WTC11 (cell line): ENCODE results near the gene KRTAP1-4. TPM values are rescaled to one million over a fixed set of nuclear protein-coding genes. Genes with fewer than 3 reads are reported as not detected.

Source experiments
- ATAC-seq: fragments of 200-7000 bp; cut with Tn5 transposase; 2 replicates; pipeline ENCODE4 v1.10.0; 2021; ENCODE audit warnings: mild to moderate bottlenecking, moderate library complexity
- CTCF ChIA-PET: fragments of 300-600 bp; sonication (Branson Sonifier 250); formaldehyde crosslinking; loops from one replicate; lab custom pipeline; 2021; ENCODE audit warnings: antibody characterized with exemption; lab: Charles Lee
- POLR2A ChIA-PET: fragments of 350-600 bp; sonication (Branson Sonifier 250); formaldehyde crosslinking; loops from one replicate; lab custom pipeline; 2021; ENCODE audit warnings: antibody characterized with exemption; lab: Charles Lee
- DNase-seq: peaks from one replicate; pipeline ENCODE4 v3.0.0; 2021; ENCODE audit warnings: low spot score
- H3K27ac Mint-ChIP-seq: 2 replicates; pipeline ENCODE4 v1.8.0; 2021; ENCODE audit warnings: mixed read lengths
- H3K27me3 Mint-ChIP-seq: 2 replicates; pipeline ENCODE4 v1.8.0; 2021; ENCODE audit warnings: low read depth, mild to moderate bottlenecking, moderate library complexity, mixed read lengths
- H3K36me3 Mint-ChIP-seq: 2 replicates; pipeline ENCODE4 v1.8.0; 2021; ENCODE audit warnings: mixed read lengths
- H3K4me1 Mint-ChIP-seq: 2 replicates; pipeline ENCODE4 v1.8.0; 2022; ENCODE audit warnings: mixed read lengths
- H3K4me3 Mint-ChIP-seq: 2 replicates; pipeline ENCODE4 v1.8.0; 2021; ENCODE audit warnings: mild to moderate bottlenecking, moderate library complexity, mixed read lengths
- H3K9me3 Mint-ChIP-seq: 2 replicates; pipeline ENCODE4 v1.8.0; 2021; ENCODE audit warnings: mixed read lengths
- CREB1 ChIP-seq: sonication (generic); formaldehyde crosslinking; IDR thresholded peaks from 2 replicates; pipeline ENCODE4 v1.8.0; 2023; ENCODE audit warnings: mild to moderate bottlenecking, missing genetic modification reagents
- EMX1 ChIP-seq: fragments of 250-450 bp; sonication (Bioruptor Pico); IDR thresholded peaks from 2 replicates; pipeline ENCODE4 v1.8.0; 2021; ENCODE audit warnings: mild to moderate bottlenecking
- FOXP1 ChIP-seq: sonication (generic); formaldehyde crosslinking; IDR thresholded peaks from 2 replicates; pipeline ENCODE4 v1.8.0; 2022; ENCODE audit warnings: missing genetic modification reagents, mild to moderate bottlenecking, moderate library complexity, borderline replicate concordance
- NFATC4 ChIP-seq: fragments of 250-450 bp; sonication (Bioruptor Pico); IDR thresholded peaks from 2 replicates; pipeline ENCODE4 v1.9.0; 2021; ENCODE audit warnings: mild to moderate bottlenecking
- NR1H2 ChIP-seq: sonication (generic); formaldehyde crosslinking; IDR thresholded peaks from 2 replicates; pipeline ENCODE4 v1.9.0; 2021; ENCODE audit warnings: mild to moderate bottlenecking, moderate library complexity, missing genetic modification reagents
- ZNF121 ChIP-seq: sonication (generic); formaldehyde crosslinking; IDR thresholded peaks from 2 replicates; pipeline ENCODE4 v1.8.0; 2023; ENCODE audit warnings: missing genetic modification reagents
- ZNF232 ChIP-seq: sonication (generic); formaldehyde crosslinking; IDR thresholded peaks from 2 replicates; pipeline ENCODE4 v1.8.0; 2022; ENCODE audit warnings: mild to moderate bottlenecking, missing genetic modification reagents
- ZNF317 ChIP-seq: sonication (generic); formaldehyde crosslinking; IDR thresholded peaks from 2 replicates; pipeline ENCODE4 v1.8.1; 2023; ENCODE audit warnings: low read depth, mild to moderate bottlenecking, moderate library complexity, missing genetic modification reagents, borderline replicate concordance
- total RNA-seq: library from RNA; stranded (reverse); gene quantifications from 3 replicates; pipeline ENCODE4 v1.2.3, GENCODE V29; 2021
- TF ChIP-seq, protein P1 (sequence below): sonication (generic); formaldehyde crosslinking; IDR thresholded peaks from 2 replicates; pipeline ENCODE4 v1.8.0; 2023; ENCODE audit warnings: missing genetic modification reagents
- TF ChIP-seq, protein P2 (sequence below): sonication (generic); formaldehyde crosslinking; IDR thresholded peaks from 2 replicates; pipeline ENCODE4 v1.8.1; 2022; ENCODE audit warnings: low read depth, missing genetic modification reagents, borderline replicate concordance
- TF ChIP-seq, protein P3 (sequence below): sonication (generic); formaldehyde crosslinking; conservative IDR thresholded peaks from 2 replicates; pipeline ENCODE4 v1.8.1; 2023; ENCODE audit warnings: mild to moderate bottlenecking, low read depth, missing genetic modification reagents, moderate library complexity
- TF ChIP-seq, protein P4 (sequence below): sonication (generic); formaldehyde crosslinking; IDR thresholded peaks from 2 replicates; pipeline ENCODE4 v1.8.0; 2023; ENCODE audit warnings: missing genetic modification reagents, mild to moderate bottlenecking, borderline replicate concordance
- TF ChIP-seq, protein P5 (sequence below): sonication (generic); formaldehyde crosslinking; IDR thresholded peaks from 2 replicates; pipeline ENCODE4 v1.8.0; 2022; ENCODE audit warnings: mild to moderate bottlenecking, missing genetic modification reagents
- TF ChIP-seq, protein P6 (sequence below): fragments of 250-450 bp; sonication (Bioruptor Pico); IDR thresholded peaks from 2 replicates; pipeline ENCODE4 v1.8.0; 2021; ENCODE audit warnings: mild to moderate bottlenecking

Gene KRTAP1-4
- total RNA-seq, 1 experiment from 2014 or later = not detected

DNA sequence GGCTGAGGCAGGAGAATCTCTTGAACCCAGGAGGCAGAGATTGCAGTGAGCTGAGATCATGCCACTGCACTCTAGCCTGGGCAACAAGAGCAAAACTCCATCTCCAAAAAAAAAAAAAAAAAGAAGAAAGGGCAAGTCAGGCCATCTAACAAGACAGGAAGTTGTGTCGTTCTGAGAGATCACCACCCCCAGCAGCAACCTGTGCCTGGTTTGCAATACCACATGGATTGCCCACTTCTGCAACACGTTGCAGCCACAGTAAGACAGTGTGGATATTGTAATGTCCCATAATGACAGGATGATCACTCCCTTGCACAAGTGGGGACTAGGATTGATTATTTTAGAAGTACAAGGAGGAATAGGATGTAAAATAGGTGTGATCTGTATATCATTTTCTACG, 39.0 kb upstream of the KRTAP1-4 start:
- H3K4me1 Mint-ChIP-seq = peaks cover 4% of the 10 kb centered on the region; the same call in 1 of the 2 replicates
- ChIA-PET POLR2A (no interaction called here), CTCF (no interaction called here)
- TF ChIP-seq, protein P1, sequence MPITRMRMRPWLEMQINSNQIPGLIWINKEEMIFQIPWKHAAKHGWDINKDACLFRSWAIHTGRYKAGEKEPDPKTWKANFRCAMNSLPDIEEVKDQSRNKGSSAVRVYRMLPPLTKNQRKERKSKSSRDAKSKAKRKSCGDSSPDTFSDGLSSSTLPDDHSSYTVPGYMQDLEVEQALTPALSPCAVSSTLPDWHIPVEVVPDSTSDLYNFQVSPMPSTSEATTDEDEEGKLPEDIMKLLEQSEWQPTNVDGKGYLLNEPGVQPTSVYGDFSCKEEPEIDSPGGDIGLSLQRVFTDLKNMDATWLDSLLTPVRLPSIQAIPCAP (CRISPR knock-in tag) = no peak
- no peak for TF ChIP-seq NR1H2
- no peak for TF ChIP-seq FOXP1 (CRISPR knock-in tag)
- TF ChIP-seq ZNF121 (CRISPR knock-in tag) = no peak
- no peak for TF ChIP-seq CREB1 (CRISPR knock-in tag)
- TF ChIP-seq, protein P2, sequence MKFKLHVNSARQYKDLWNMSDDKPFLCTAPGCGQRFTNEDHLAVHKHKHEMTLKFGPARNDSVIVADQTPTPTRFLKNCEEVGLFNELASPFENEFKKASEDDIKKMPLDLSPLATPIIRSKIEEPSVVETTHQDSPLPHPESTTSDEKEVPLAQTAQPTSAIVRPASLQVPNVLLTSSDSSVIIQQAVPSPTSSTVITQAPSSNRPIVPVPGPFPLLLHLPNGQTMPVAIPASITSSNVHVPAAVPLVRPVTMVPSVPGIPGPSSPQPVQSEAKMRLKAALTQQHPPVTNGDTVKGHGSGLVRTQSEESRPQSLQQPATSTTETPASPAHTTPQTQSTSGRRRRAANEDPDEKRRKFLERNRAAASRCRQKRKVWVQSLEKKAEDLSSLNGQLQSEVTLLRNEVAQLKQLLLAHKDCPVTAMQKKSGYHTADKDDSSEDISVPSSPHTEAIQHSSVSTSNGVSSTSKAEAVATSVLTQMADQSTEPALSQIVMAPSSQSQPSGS (CRISPR knock-in tag) = no peak
- TF ChIP-seq, protein P3, sequence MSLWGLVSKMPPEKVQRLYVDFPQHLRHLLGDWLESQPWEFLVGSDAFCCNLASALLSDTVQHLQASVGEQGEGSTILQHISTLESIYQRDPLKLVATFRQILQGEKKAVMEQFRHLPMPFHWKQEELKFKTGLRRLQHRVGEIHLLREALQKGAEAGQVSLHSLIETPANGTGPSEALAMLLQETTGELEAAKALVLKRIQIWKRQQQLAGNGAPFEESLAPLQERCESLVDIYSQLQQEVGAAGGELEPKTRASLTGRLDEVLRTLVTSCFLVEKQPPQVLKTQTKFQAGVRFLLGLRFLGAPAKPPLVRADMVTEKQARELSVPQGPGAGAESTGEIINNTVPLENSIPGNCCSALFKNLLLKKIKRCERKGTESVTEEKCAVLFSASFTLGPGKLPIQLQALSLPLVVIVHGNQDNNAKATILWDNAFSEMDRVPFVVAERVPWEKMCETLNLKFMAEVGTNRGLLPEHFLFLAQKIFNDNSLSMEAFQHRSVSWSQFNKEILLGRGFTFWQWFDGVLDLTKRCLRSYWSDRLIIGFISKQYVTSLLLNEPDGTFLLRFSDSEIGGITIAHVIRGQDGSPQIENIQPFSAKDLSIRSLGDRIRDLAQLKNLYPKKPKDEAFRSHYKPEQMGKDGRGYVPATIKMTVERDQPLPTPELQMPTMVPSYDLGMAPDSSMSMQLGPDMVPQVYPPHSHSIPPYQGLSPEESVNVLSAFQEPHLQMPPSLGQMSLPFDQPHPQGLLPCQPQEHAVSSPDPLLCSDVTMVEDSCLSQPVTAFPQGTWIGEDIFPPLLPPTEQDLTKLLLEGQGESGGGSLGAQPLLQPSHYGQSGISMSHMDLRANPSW (CRISPR knock-in tag) = no peak
- TF ChIP-seq, protein P4, sequence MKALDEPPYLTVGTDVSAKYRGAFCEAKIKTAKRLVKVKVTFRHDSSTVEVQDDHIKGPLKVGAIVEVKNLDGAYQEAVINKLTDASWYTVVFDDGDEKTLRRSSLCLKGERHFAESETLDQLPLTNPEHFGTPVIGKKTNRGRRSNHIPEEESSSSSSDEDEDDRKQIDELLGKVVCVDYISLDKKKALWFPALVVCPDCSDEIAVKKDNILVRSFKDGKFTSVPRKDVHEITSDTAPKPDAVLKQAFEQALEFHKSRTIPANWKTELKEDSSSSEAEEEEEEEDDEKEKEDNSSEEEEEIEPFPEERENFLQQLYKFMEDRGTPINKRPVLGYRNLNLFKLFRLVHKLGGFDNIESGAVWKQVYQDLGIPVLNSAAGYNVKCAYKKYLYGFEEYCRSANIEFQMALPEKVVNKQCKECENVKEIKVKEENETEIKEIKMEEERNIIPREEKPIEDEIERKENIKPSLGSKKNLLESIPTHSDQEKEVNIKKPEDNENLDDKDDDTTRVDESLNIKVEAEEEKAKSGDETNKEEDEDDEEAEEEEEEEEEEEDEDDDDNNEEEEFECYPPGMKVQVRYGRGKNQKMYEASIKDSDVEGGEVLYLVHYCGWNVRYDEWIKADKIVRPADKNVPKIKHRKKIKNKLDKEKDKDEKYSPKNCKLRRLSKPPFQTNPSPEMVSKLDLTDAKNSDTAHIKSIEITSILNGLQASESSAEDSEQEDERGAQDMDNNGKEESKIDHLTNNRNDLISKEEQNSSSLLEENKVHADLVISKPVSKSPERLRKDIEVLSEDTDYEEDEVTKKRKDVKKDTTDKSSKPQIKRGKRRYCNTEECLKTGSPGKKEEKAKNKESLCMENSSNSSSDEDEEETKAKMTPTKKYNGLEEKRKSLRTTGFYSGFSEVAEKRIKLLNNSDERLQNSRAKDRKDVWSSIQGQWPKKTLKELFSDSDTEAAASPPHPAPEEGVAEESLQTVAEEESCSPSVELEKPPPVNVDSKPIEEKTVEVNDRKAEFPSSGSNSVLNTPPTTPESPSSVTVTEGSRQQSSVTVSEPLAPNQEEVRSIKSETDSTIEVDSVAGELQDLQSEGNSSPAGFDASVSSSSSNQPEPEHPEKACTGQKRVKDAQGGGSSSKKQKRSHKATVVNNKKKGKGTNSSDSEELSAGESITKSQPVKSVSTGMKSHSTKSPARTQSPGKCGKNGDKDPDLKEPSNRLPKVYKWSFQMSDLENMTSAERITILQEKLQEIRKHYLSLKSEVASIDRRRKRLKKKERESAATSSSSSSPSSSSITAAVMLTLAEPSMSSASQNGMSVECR (CRISPR knock-in tag) = no peak
- TF ChIP-seq ZNF232 (CRISPR knock-in tag) = no peak
- TF ChIP-seq, protein P5, sequence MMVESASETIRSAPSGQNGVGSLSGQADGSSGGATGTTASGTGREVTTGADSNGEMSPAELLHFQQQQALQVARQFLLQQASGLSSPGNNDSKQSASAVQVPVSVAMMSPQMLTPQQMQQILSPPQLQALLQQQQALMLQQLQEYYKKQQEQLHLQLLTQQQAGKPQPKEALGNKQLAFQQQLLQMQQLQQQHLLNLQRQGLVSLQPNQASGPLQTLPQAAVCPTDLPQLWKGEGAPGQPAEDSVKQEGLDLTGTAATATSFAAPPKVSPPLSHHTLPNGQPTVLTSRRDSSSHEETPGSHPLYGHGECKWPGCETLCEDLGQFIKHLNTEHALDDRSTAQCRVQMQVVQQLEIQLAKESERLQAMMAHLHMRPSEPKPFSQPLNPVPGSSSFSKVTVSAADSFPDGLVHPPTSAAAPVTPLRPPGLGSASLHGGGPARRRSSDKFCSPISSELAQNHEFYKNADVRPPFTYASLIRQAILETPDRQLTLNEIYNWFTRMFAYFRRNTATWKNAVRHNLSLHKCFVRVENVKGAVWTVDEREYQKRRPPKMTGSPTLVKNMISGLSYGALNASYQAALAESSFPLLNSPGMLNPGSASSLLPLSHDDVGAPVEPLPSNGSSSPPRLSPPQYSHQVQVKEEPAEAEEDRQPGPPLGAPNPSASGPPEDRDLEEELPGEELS (CRISPR knock-in tag) = no peak
- no peak for TF ChIP-seq EMX1
- TF ChIP-seq, protein P6, sequence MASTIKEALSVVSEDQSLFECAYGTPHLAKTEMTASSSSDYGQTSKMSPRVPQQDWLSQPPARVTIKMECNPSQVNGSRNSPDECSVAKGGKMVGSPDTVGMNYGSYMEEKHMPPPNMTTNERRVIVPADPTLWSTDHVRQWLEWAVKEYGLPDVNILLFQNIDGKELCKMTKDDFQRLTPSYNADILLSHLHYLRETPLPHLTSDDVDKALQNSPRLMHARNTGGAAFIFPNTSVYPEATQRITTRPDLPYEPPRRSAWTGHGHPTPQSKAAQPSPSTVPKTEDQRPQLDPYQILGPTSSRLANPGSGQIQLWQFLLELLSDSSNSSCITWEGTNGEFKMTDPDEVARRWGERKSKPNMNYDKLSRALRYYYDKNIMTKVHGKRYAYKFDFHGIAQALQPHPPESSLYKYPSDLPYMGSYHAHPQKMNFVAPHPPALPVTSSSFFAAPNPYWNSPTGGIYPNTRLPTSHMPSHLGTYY = no peak
- TF ChIP-seq NFATC4 (CRISPR knock-in tag) = no peak
- no peak for TF ChIP-seq ZNF317 (CRISPR knock-in tag)
- H3K36me3 Mint-ChIP-seq = no peaks in the 10 kb centered on the region
- H3K4me3 Mint-ChIP-seq = no peak overlapping the region
- ATAC-seq (no peak), DNase-seq (no peak)
- no peaks in the 10 kb centered on the region for H3K27me3 Mint-ChIP-seq
- H3K9me3 Mint-ChIP-seq = no peaks in the 10 kb centered on the region
- H3K27ac Mint-ChIP-seq = no peak overlapping the region
